K562 (cell line): ENCODE measurements around the gene UBA3.

Experiments
- ATF4 ChIP-seq: fragments of 450-650 bp; formaldehyde crosslinking; IDR thresholded peaks from 2 replicates; pipeline ENCODE4 v1.4.0; 2022; ENCODE audit warnings: mild to moderate bottlenecking, moderate library complexity
- CEBPB ChIP-seq: fragments of 450-650 bp; IDR thresholded peaks from 2 replicates; pipeline ENCODE4 v1.6.1; 2016; ENCODE audit warnings: missing genetic modification characterization, missing compliant biosample characterization
- CTCF ChIP-seq, 3 experiments: IDR thresholded peaks in 2 of 3; conservative IDR thresholded peaks in 1 of 3; 2 replicates each; pipeline ENCODE4 v1.5.1; 2011 to 2012; ENCODE audit warnings: low read length in 3 of 3, mild to moderate bottlenecking in 3 of 3, control low read depth in 2 of 3, improper control_type of control experiment in 1 of 3, inconsistent platforms in 1 of 3, low read depth in 1 of 3, mixed read lengths in 1 of 3, moderate library complexity in 1 of 3; ENCODE audit not compliant: insufficient read depth in 2 of 3
- MEF2A ChIP-seq: IDR thresholded peaks from 2 replicates; pipeline ENCODE4 v1.6.1; 2011; ENCODE audit warnings: low read depth, mild to moderate bottlenecking, low read length, moderate library complexity; ENCODE audit not compliant: control insufficient read depth
- POLR2A ChIP-seq: fragments of 450-650 bp; conservative IDR thresholded peaks from 2 replicates; pipeline ENCODE4 v1.6.1; 2016
- TAF1 ChIP-seq: IDR thresholded peaks from 2 replicates; pipeline ENCODE4 v1.6.1; 2011; ENCODE audit warnings: mild to moderate bottlenecking, low read length, moderate library complexity; ENCODE audit not compliant: insufficient read depth, control insufficient read depth, severe bottlenecking; ENCODE audit errors: extremely low read depth
- ZNF347 ChIP-seq: fragments of 450-650 bp; formaldehyde crosslinking; IDR thresholded peaks from 2 replicates; pipeline ENCODE4 v1.4.0; 2020; ENCODE audit warnings: low read depth, mild to moderate bottlenecking, moderate library complexity

GRCh38 chr3:69020424-69020823 is 59.7 kb downstream of the UBA3 start:
- TF ChIP-seq CTCF (IDR thresholded peaks at IDR 0.05 in 2 of 3, conservative IDR thresholded peaks at IDR 0.05 in 1 of 3; ENCODE audit: insufficient read depth in 2 of 3, low read depth in 1 of 3, low read length in 3 of 3) (peak in 1 of 3 experiments; percentile 35; a peak in 2 of 6 replicates), CEBPB (tag) (no peak), ATF4 (no peak), ZNF347 (CRISPR knock-in tag) (no peak), MEF2A (no peak), TAF1 (no peak), POLR2A (no peak)
